HCT116 (cell line): ENCODE data around the gene TRMT10C.

Experiments
- EZH2 ChIP-seq: fragments of 200-600 bp; sonication (generic); IDR thresholded peaks from 2 replicates; pipeline ENCODE4 v1.6.1; 2017; ENCODE audit warnings: antibody characterized with exemption, mixed run types
- SRF ChIP-seq: IDR thresholded peaks from 2 replicates; pipeline ENCODE4 v1.6.1; 2012; ENCODE audit warnings: low read depth
- TF ChIP-seq, protein P1 (sequence below), 3 experiments: fragments of 200-600 bp in 1 of 3; sonication (generic) in 1 of 3; IDR thresholded peaks in 2 of 3; conservative IDR thresholded peaks in 1 of 3; 2 replicates each; pipeline ENCODE4 v1.5.1; 2012 to 2017; ENCODE audit warnings: low read depth in 2 of 3, low read length in 2 of 3, antibody characterized with exemption in 1 of 3, borderline replicate concordance in 1 of 3, control low read depth in 1 of 3, mild to moderate bottlenecking in 1 of 3, mixed read lengths in 1 of 3, mixed run types in 1 of 3, moderate library complexity in 1 of 3; ENCODE audit not compliant: insufficient read depth in 1 of 3

DNA sequence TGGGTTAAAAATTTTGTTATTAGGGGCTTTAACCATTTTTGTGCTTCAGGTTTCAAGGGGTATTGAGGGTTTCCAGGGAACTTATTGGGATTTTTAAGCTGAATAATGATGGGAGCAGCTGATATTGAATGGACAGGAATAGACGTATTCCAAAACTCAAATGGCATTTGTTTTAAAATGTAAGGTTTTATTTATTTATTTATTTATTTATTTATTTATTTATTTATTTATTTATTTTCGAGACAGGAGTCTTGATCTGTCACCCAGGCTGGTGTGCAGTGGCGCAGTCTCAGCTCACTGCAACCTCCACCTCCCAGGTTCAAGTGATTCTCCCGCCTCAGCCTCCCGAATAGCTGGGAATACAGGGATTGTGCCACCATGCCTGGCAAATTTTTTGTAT lies 26.4 kb upstream of the TRMT10C start:
- TF ChIP-seq SRF (no peak), EZH2 (no peak)
- TF ChIP-seq, protein P1, sequence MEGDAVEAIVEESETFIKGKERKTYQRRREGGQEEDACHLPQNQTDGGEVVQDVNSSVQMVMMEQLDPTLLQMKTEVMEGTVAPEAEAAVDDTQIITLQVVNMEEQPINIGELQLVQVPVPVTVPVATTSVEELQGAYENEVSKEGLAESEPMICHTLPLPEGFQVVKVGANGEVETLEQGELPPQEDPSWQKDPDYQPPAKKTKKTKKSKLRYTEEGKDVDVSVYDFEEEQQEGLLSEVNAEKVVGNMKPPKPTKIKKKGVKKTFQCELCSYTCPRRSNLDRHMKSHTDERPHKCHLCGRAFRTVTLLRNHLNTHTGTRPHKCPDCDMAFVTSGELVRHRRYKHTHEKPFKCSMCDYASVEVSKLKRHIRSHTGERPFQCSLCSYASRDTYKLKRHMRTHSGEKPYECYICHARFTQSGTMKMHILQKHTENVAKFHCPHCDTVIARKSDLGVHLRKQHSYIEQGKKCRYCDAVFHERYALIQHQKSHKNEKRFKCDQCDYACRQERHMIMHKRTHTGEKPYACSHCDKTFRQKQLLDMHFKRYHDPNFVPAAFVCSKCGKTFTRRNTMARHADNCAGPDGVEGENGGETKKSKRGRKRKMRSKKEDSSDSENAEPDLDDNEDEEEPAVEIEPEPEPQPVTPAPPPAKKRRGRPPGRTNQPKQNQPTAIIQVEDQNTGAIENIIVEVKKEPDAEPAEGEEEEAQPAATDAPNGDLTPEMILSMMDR (IDR thresholded peaks at IDR 0.05 in 2 of 3, conservative IDR thresholded peaks at IDR 0.05 in 1 of 3; ENCODE audit: borderline replicate concordance in 1 of 3, insufficient read depth in 1 of 3, low read depth in 2 of 3, low read length in 2 of 3), result no peak
